ENCODE data around the gene MACROH2A2. TPM values are rescaled to one million over a fixed set of nuclear protein-coding genes. Genes with fewer than 3 reads are reported as not detected.

MACROH2A2 gene
- total and polyA plus RNA-seq, 10 donors, result 1.2 to 4.9 (median 3.1) TPM

GRCh38 chr10:70118196-70118595 is 65.5 kb downstream of the MACROH2A2 start:
- peak; percentile 6 for DNase-seq
- intact Hi-C loops (cut with DNase I; ENCODE audit: low total_unique reads), result no loop called here
- 85 to 97% (median 94%) methylated on average over 3 of the region's 3 CpGs for WGBS, 5 donors
- H3K27me3 ChIP-seq (replicated peaks in 1 of 7), result no peaks in the 10 kb centered on the region
- no peaks in the 10 kb centered on the region for H3K9me3 ChIP-seq
- no peak overlapping the region for H3K27ac ChIP-seq
- peaks cover 0 to 77% (median 17%) of the 10 kb centered on the region in 6 donors for H3K36me3 ChIP-seq
- TF ChIP-seq CTCF (IDR thresholded peaks at IDR 0.05 in 8 of 11, conservative IDR thresholded peaks at IDR 0.05 in 3 of 11), result no peak
- TF ChIP-seq POLR2AphosphoS5 (IDR thresholded peaks at IDR 0.05), result no peak
- no peak for TF ChIP-seq POLR2A (IDR thresholded peaks at IDR 0.05)
- no peak overlapping the region for H3K4me3 ChIP-seq
- peaks cover 0 to 13% (median 7%) of the 10 kb centered on the region in 6 donors for H3K4me1 ChIP-seq

DNA sequence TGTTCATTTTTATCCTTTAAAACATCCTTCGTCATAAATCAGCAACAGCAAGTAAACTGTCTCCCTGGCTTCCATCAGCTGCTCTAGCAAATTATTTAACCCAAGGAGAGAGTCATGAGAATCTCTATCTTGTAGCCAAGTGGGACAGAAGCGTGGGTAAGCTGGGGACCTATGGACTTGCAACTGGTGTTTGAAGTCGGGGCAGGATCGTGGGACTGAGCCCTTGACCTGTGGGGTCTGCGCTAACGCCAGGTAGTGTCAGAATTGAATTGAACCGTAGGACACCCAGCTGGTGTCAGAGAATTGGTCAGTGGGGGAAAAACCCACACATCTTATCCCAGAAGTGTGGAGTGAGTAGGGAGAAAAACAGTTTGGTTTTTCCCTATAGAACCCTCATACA is 66.6 kb downstream of the MACROH2A2 start:
- Histone ChIP-seq H3K9me3 (no peaks in the 10 kb centered on the region), H3K4me1 (peaks cover 0 to 13% (median 7%) of the 10 kb centered on the region in 6 donors), H3K4me3 (no peak overlapping the region), H3K36me3 (peaks cover 0 to 74% (median 9%) of the 10 kb centered on the region in 6 donors), H3K27me3 (replicated peaks in 1 of 7) (no peaks in the 10 kb centered on the region), H3K27ac (no peak overlapping the region)
- DNase-seq, result peak; percentile 52
- TF ChIP-seq CTCF (IDR thresholded peaks at IDR 0.05 in 8 of 11, conservative IDR thresholded peaks at IDR 0.05 in 3 of 11) (no peak), POLR2AphosphoS5 (IDR thresholded peaks at IDR 0.05) (no peak)
- intact Hi-C loops (cut with DNase I; ENCODE audit: low total_unique reads), result no loop called here
- 92 to 96% (median 95%) methylated on average over 7 of the region's 7 CpGs for WGBS, 5 donors

GRCh38 chr10:70119623-70120022 is 67.0 kb downstream of the MACROH2A2 start:
- WGBS, 5 donors, result 74 to 89% (median 82%) methylated on average over 6 to 8 of the region's 8 CpGs
- Histone ChIP-seq H3K27me3 (replicated peaks in 1 of 7) (no peaks in the 10 kb centered on the region), H3K36me3 (peaks cover 0 to 70% (median 7%) of the 10 kb centered on the region in 6 donors), H3K4me1 (peaks cover 0 to 13% (median 7%) of the 10 kb centered on the region in 6 donors), H3K27ac (no peak overlapping the region), H3K4me3 (no peak overlapping the region), H3K9me3 (no peaks in the 10 kb centered on the region)
- TF ChIP-seq CTCF (IDR thresholded peaks at IDR 0.05 in 8 of 11, conservative IDR thresholded peaks at IDR 0.05 in 3 of 11), result no peak
- no peak for TF ChIP-seq POLR2AphosphoS5 (IDR thresholded peaks at IDR 0.05)
- no peak for TF ChIP-seq POLR2A (IDR thresholded peaks at IDR 0.05)
- DNase-seq, result peak; percentile 35
- intact Hi-C loops (cut with DNase I; ENCODE audit: low total_unique reads), result no loop called here

DNA sequence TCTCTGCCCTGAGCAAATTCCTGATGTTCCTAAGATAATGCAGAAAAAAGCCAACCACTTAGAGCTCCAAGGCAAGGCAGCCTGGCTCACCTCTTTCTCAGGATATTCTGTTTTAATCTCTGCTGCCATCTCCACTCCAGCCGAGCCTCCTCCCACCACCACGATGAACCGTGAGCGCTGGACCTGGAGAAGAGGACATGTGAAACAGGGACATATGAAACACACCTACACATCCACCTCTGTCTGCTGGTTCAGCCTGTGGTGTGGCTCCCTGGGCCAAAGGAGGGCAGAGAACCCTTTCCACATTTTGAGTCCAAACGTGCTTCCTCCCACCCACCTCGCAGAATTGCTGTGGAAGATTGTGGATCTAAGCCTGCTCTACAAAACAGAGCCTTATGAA is 67.8 kb downstream of the MACROH2A2 start:
- H3K27ac ChIP-seq, result no peak overlapping the region
- WGBS, 5 donors, result 92 to 96% (median 94%) methylated on average over 6 of the region's 6 CpGs
- peaks cover 0 to 62% (median 7%) of the 10 kb centered on the region in 6 donors for H3K36me3 ChIP-seq

More for the DNA sequence above, 67.8 kb downstream of the MACROH2A2 start:
- peak; percentile 44 for DNase-seq
- H3K4me3 ChIP-seq, result no peak overlapping the region
- intact Hi-C loops (cut with DNase I; ENCODE audit: low total_unique reads), result no loop called here
- peaks cover 0 to 13% (median 7%) of the 10 kb centered on the region in 6 donors for H3K4me1 ChIP-seq
- H3K9me3 ChIP-seq, result no peaks in the 10 kb centered on the region
- H3K27me3 ChIP-seq (replicated peaks in 1 of 7), result no peaks in the 10 kb centered on the region
- no peak for TF ChIP-seq POLR2AphosphoS5 (IDR thresholded peaks at IDR 0.05)
